HepG2 (cell line): Measurements from ENCODE around the gene LSM5. TPM values are rescaled to one million over a fixed set of nuclear protein-coding genes. Genes with fewer than 3 reads are reported as not detected.

Experiments
- BHLHE40 ChIP-seq: IDR thresholded peaks from 2 replicates; pipeline ENCODE4 v1.6.1; 2011; ENCODE audit warnings: low read length, improper control_type of control experiment
- CBX2 ChIP-seq, 2 experiments: fragments of 200-600 bp in 1 of 2; sonication (generic); formaldehyde crosslinking in 1 of 2; IDR thresholded peaks; 2 replicates each; pipeline versions ENCODE4 v1.7.0 to v1.8.1; 2018 to 2022; ENCODE audit warnings: low read depth in 2 of 2, low read length in 1 of 2, mild to moderate bottlenecking in 1 of 2, missing genetic modification reagents in 1 of 2
- ERF ChIP-seq: IDR thresholded peaks from 2 replicates; pipeline ENCODE4 v1.6.1; 2018; ENCODE audit warnings: missing biosample characterization, missing genetic modification reagents
- FOXC1 ChIP-seq: sonication (generic); formaldehyde crosslinking; IDR thresholded peaks from 2 replicates; pipeline ENCODE4 v1.8.0; 2022; ENCODE audit warnings: mild to moderate bottlenecking, missing genetic modification reagents, borderline replicate concordance
- GABPB1 ChIP-seq: IDR thresholded peaks from 2 replicates; pipeline ENCODE4 v1.6.1; 2016; ENCODE audit warnings: mild to moderate bottlenecking, missing genetic modification reagents, moderate library complexity, missing compliant biosample characterization
- HCFC1 ChIP-seq: fragments of 150-350 bp; IDR thresholded peaks from 2 replicates; pipeline ENCODE4 v1.6.1; 2014; ENCODE audit warnings: low read depth, low read length
- NR2F2 ChIP-seq: IDR thresholded peaks from 2 replicates; pipeline ENCODE4 v1.6.1; 2012; ENCODE audit warnings: low read depth, inconsistent platforms, borderline replicate concordance
- PLRG1 ChIP-seq: fragments of 450-650 bp; conservative IDR thresholded peaks from 2 replicates; pipeline ENCODE4 v1.6.1; 2016
- REPIN1 ChIP-seq: sonication (generic); formaldehyde crosslinking; IDR thresholded peaks from 2 replicates; pipeline ENCODE4 v1.8.0; 2022; ENCODE audit warnings: missing genetic modification reagents, low read depth, mild to moderate bottlenecking, borderline replicate concordance
- RORA ChIP-seq: sonication (generic); formaldehyde crosslinking; IDR thresholded peaks from 2 replicates; pipeline ENCODE4 v1.5.0; 2020; ENCODE audit warnings: mild to moderate bottlenecking, missing genetic modification reagents, moderate library complexity
- SPEN ChIP-seq: sonication (generic); formaldehyde crosslinking; IDR thresholded peaks from 2 replicates; pipeline ENCODE4 v1.5.1; 2020; ENCODE audit warnings: low read depth, mild to moderate bottlenecking, missing genetic modification reagents
- TOPORS ChIP-seq: sonication (generic); formaldehyde crosslinking; IDR thresholded peaks from 2 replicates; pipeline ENCODE4 v1.8.0; 2023; ENCODE audit warnings: mild to moderate bottlenecking, missing genetic modification reagents
- YY1 ChIP-seq: IDR thresholded peaks from 2 replicates; pipeline ENCODE4 v1.6.1; 2011; ENCODE audit warnings: low read length, low read depth, moderate library complexity, mild to moderate bottlenecking; ENCODE audit not compliant: insufficient read depth, insufficient replicate concordance
- ZFX ChIP-seq: sonication (generic); formaldehyde crosslinking; IDR thresholded peaks from 2 replicates; pipeline ENCODE4 v1.4.0; 2020; ENCODE audit warnings: mild to moderate bottlenecking, low read depth, missing genetic modification reagents, moderate library complexity
- ZNF3 ChIP-seq: IDR thresholded peaks from 2 replicates; pipeline ENCODE4 v1.7.0; 2017; ENCODE audit warnings: inconsistent platforms
- ZNF33B ChIP-seq: sonication (generic); formaldehyde crosslinking; IDR thresholded peaks from 2 replicates; pipeline ENCODE4 v1.5.1; 2020; ENCODE audit warnings: mild to moderate bottlenecking, missing genetic modification reagents
- ZNF510 ChIP-seq: sonication (generic); formaldehyde crosslinking; IDR thresholded peaks from 2 replicates; pipeline ENCODE4 v1.4.0; 2020; ENCODE audit warnings: low read depth, mild to moderate bottlenecking, missing genetic modification reagents
- ZNF556 ChIP-seq: sonication (generic); formaldehyde crosslinking; IDR thresholded peaks from 2 replicates; pipeline ENCODE4 v1.4.0; 2020; ENCODE audit warnings: mild to moderate bottlenecking, missing genetic modification reagents, borderline replicate concordance
- polyA plus RNA-seq, 8 experiments: library from polyadenylated mRNA; depleted of rRNA in 3 of 8; stranded (reverse) in 7 of 8; unstranded in 1 of 8; fragments of >200 nt; fragmentation: Illumina TruSeq in 4 of 8; extraction: Trizol in 4 of 8; gene quantifications; 2 replicates each; pipeline versions ENCODE4 v1.2.1 to v1.2.3, GENCODE V29; 2011 to 2016; ENCODE audit warnings: low read depth in 4 of 8, missing spikeins in 1 of 8, mixed read lengths in 1 of 8; ENCODE audit not compliant: insufficient read depth in 1 of 8
- total RNA-seq, 5 experiments: library from RNA; depleted of rRNA; stranded (reverse); fragments of >200 nt; fragmentation: Illumina TruSeq; extraction: Trizol; gene quantifications; 2 replicates each; pipeline ENCODE4 v1.2.3, GENCODE V29; 2016; ENCODE audit warnings: low read depth in 1 of 5
- TF ChIP-seq, protein P1 (sequence below): sonication (generic); formaldehyde crosslinking; IDR thresholded peaks from 2 replicates; pipeline ENCODE4 v1.4.0; 2020; ENCODE audit warnings: mild to moderate bottlenecking, missing genetic modification reagents
- TF ChIP-seq, protein P2 (sequence below): sonication (generic); formaldehyde crosslinking; IDR thresholded peaks from 2 replicates; pipeline ENCODE4 v1.5.0; 2020; ENCODE audit warnings: mild to moderate bottlenecking, missing genetic modification reagents
- TF ChIP-seq, protein P3 (sequence below): sonication (generic); formaldehyde crosslinking; IDR thresholded peaks from 2 replicates; pipeline ENCODE4 v1.5.0; 2020; ENCODE audit warnings: missing genetic modification reagents
- TF ChIP-seq, protein P4 (sequence below): sonication (generic); formaldehyde crosslinking; conservative IDR thresholded peaks from 2 replicates; pipeline ENCODE4 v1.4.0; 2020; ENCODE audit warnings: missing genetic modification reagents

The LSM5 gene
- total and polyA plus RNA-seq, 2 of the 13 experiments (the other 11 are each of a cell fraction or from before 2014, with no cell fraction given), result 30.3 to 183 TPM

DNA sequence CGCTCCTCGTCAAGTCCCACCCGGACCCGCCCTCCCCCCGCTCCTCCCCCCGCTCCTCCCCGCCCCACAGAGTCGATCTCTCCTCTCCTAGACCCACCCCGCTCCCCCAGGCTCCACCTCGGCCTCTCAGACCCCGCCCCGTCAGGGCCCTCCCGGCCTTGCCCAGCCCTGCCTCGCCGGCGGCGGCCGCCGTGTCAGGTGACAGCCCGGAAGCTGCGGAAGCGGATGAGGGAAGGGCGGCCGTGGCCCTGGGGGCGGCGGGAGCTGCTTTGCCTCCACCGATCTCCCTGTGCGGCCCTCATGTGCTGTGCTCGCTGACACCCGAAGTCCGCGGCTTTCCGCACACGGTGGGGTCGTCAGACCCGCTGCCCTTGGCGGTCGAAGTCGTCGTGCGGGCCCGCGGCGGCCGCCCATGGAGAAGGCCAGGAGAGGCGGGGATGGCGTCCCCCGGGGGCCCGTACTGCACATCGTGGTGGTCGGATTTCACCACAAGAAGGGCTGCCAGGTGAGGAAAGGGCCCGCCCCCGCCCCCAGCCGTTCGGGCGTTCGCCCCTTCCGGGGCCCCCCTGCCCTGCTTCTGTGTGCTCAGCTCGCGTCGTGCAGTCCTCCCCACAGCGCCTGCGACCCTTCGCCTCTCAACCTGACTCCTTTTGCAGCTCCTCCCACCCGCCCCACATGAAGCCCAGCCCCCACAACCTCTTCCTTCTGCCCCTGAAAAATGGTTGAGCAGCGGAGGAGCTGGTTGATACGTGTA is 5.3 kb upstream of the LSM5 start, which contains the start of gene AVL9 (continued):
- TF ChIP-seq GABPB1 (CRISPR knock-in tag) (peak; percentile 94), FOXC1 (peak; percentile 87; the same call in 1 of the 2 replicates), BHLHE40 (no peak; the same call in 1 of the 2 replicates), ZNF510 (CRISPR knock-in tag) (peak; percentile 42; the same call in 1 of the 2 replicates), ZNF33B (CRISPR knock-in tag) (peak; percentile 91), NR2F2 (no peak; the same call in 1 of the 2 replicates), REPIN1 (peak; percentile 75; the same call in 1 of the 2 replicates), HCFC1 (0 out of 2 replicates have a peak, but pooled peaks have one; percentile 20), ZNF556 (CRISPR knock-in tag) (peak; percentile 76; the same call in 1 of the 2 replicates), RORA (CRISPR knock-in tag) (no peak), PLRG1 (no peak), SPEN (CRISPR knock-in tag) (peak; percentile 80; the same call in 1 of the 2 replicates), ZFX (CRISPR knock-in tag) (peak; percentile 97), ZNF3 (CRISPR knock-in tag) (no peak), YY1 (peak; percentile 38), TOPORS (CRISPR knock-in tag) (0 out of 2 replicates have a peak, but pooled peaks have one; percentile 42), ERF (CRISPR knock-in tag) (peak; percentile 88; the same call in 1 of the 2 replicates), CBX2 (IDR thresholded peaks at IDR 0.05; ENCODE audit: low read depth, low read length) (no peak), CBX2 (CRISPR knock-in tag; IDR thresholded peaks at IDR 0.05; ENCODE audit: low read depth) (no peak)
- TF ChIP-seq, protein P1, sequence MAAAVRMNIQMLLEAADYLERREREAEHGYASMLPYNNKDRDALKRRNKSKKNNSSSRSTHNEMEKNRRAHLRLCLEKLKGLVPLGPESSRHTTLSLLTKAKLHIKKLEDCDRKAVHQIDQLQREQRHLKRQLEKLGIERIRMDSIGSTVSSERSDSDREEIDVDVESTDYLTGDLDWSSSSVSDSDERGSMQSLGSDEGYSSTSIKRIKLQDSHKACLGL, result peak; percentile 78; the same call in 1 of the 2 replicates
- TF ChIP-seq, protein P2, sequence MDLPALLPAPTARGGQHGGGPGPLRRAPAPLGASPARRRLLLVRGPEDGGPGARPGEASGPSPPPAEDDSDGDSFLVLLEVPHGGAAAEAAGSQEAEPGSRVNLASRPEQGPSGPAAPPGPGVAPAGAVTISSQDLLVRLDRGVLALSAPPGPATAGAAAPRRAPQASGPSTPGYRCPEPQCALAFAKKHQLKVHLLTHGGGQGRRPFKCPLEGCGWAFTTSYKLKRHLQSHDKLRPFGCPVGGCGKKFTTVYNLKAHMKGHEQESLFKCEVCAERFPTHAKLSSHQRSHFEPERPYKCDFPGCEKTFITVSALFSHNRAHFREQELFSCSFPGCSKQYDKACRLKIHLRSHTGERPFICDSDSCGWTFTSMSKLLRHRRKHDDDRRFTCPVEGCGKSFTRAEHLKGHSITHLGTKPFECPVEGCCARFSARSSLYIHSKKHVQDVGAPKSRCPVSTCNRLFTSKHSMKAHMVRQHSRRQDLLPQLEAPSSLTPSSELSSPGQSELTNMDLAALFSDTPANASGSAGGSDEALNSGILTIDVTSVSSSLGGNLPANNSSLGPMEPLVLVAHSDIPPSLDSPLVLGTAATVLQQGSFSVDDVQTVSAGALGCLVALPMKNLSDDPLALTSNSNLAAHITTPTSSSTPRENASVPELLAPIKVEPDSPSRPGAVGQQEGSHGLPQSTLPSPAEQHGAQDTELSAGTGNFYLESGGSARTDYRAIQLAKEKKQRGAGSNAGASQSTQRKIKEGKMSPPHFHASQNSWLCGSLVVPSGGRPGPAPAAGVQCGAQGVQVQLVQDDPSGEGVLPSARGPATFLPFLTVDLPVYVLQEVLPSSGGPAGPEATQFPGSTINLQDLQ (CRISPR knock-in tag), result 0 out of 2 replicates have a peak, but pooled peaks have one; percentile 55
- TF ChIP-seq, protein P3, sequence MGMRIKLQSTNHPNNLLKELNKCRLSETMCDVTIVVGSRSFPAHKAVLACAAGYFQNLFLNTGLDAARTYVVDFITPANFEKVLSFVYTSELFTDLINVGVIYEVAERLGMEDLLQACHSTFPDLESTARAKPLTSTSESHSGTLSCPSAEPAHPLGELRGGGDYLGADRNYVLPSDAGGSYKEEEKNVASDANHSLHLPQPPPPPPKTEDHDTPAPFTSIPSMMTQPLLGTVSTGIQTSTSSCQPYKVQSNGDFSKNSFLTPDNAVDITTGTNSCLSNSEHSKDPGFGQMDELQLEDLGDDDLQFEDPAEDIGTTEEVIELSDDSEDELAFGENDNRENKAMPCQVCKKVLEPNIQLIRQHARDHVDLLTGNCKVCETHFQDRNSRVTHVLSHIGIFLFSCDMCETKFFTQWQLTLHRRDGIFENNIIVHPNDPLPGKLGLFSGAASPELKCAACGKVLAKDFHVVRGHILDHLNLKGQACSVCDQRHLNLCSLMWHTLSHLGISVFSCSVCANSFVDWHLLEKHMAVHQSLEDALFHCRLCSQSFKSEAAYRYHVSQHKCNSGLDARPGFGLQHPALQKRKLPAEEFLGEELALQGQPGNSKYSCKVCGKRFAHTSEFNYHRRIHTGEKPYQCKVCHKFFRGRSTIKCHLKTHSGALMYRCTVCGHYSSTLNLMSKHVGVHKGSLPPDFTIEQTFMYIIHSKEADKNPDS (CRISPR knock-in tag), result no peak
- TF ChIP-seq, protein P4, sequence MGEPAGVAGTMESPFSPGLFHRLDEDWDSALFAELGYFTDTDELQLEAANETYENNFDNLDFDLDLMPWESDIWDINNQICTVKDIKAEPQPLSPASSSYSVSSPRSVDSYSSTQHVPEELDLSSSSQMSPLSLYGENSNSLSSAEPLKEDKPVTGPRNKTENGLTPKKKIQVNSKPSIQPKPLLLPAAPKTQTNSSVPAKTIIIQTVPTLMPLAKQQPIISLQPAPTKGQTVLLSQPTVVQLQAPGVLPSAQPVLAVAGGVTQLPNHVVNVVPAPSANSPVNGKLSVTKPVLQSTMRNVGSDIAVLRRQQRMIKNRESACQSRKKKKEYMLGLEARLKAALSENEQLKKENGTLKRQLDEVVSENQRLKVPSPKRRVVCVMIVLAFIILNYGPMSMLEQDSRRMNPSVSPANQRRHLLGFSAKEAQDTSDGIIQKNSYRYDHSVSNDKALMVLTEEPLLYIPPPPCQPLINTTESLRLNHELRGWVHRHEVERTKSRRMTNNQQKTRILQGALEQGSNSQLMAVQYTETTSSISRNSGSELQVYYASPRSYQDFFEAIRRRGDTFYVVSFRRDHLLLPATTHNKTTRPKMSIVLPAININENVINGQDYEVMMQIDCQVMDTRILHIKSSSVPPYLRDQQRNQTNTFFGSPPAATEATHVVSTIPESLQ (CRISPR knock-in tag), result 0 out of 2 replicates have a peak, but pooled peaks have one; percentile 66
